ENCODE results near the gene TPRG1L.

Gene TPRG1L

DNA sequence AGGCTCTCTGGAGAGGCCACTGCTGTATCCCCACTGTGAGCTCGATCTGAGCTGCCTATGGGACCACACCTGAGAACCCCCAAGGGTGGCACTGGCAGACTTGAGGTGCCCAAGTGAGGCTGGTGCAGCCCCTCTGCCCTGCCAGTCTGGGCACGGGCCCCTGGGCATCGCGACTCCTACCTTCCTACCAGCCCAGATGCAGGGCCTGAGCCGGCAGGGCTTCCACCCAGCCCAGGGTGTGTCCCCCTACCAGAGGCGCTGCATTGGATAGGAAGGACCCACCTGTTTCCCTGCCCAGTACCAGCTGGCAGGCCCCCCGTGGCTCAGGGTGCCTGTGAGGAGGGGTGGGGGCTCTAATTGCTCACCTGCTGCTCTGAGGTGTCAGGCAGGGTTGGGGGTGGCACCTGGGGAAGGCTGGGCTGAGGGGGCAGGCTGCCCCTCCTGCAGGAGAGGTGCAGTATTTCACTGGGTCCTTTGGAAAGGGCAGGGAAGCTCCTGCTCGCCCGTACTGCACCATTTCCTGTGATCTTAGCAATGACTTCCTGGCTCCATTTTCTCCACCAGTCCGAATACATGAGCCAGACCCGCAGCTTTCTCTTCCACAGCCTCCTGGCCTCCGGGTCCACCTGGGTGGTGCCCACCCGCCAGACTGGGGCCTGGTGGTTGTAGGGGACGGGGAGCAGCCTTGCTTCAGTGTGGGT lies 39.3 kb downstream of the TPRG1L start:
- Mint-ChIP-seq H3K4me1 (ENCODE audit: low read depth) (no peaks in the 10 kb centered on the region), H3K36me3 (no peaks in the 10 kb centered on the region), H3K27ac (no peak overlapping the region), H3K4me3 (no peak overlapping the region), H3K27me3 (peaks cover 7% of the 10 kb centered on the region), H3K9me3 (ENCODE audit: low read depth) (no peaks in the 10 kb centered on the region)

- H3K4me1 Mint-ChIP-seq (ENCODE audit: low read depth): no peaks in the 10 kb centered on the region
- H3K4me3 Mint-ChIP-seq: no peak overlapping the region
- H3K27me3 Mint-ChIP-seq: peaks cover 7% of the 10 kb centered on the region
- no peak overlapping the region for H3K27ac Mint-ChIP-seq
- H3K9me3 Mint-ChIP-seq (ENCODE audit: low read depth): no peaks in the 10 kb centered on the region
- H3K36me3 Mint-ChIP-seq: no peaks in the 10 kb centered on the region
Measured at GRCh38 chr1:3664700-3665375, 40.0 kb downstream of the TPRG1L start.

- H3K4me3 Mint-ChIP-seq: no peak overlapping the region
Measured at GRCh38 chr1:3668148-3668547, 43.3 kb downstream of the TPRG1L start.

DNA sequence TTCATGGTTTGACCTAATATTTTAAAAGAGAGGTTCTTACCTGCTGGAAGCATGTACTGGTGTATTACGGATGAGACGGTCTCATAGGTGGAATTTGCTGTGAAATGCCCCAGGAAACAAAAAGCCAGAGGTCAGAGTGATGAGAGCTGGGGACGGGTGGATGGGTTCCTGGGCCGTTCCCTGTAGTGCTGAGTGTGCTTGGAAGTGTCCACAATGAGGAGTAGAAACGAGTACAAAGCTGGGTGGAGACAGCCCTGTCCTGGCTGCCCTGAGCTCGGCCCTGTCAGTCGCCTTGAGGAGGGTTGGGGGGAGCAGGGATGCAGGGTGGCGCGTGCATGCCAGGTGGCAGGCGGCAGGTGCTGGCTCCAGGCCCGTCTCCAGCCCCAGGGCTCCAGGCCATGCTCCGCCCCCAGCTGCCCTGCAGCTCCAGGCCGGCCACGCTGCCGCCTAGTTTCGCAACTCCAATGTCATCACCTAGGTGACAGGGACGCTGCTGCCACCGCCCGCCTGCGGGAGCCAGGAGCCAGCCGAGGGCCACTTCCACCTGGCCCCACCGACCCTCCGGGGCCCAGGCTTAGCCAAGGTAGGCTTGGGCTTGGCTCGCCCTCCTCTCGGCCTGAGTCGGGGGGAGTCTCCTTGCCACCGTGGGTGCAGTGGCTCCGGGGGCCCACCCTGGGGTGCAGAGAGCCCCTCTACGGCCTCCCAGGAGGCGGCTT lies 43.9 kb downstream of the TPRG1L start:
- Mint-ChIP-seq H3K4me1 (ENCODE audit: low read depth) (no peaks in the 10 kb centered on the region), H3K27ac (no peak overlapping the region), H3K36me3 (no peaks in the 10 kb centered on the region), H3K4me3 (no peak overlapping the region), H3K27me3 (peaks cover 5% of the 10 kb centered on the region), H3K9me3 (ENCODE audit: low read depth) (no peaks in the 10 kb centered on the region)

More at GRCh38 chr1:3668148-3668547, 43.3 kb downstream of the TPRG1L start:
- H3K27ac Mint-ChIP-seq: no peak overlapping the region
- no peaks in the 10 kb centered on the region for H3K4me1 Mint-ChIP-seq (ENCODE audit: low read depth)
- peaks cover 6% of the 10 kb centered on the region for H3K27me3 Mint-ChIP-seq
- no peaks in the 10 kb centered on the region for H3K9me3 Mint-ChIP-seq (ENCODE audit: low read depth)
- H3K36me3 Mint-ChIP-seq: no peaks in the 10 kb centered on the region

- peaks cover 5% of the 10 kb centered on the region for H3K27me3 Mint-ChIP-seq
- no peaks in the 10 kb centered on the region for H3K4me1 Mint-ChIP-seq (ENCODE audit: low read depth)
Measured at GRCh38 chr1:3669421-3669821, 44.6 kb downstream of the TPRG1L start.

GRCh38 chr1:3669971-3670431 lies 45.2 kb downstream of the TPRG1L start:
- H3K27ac Mint-ChIP-seq: no peak overlapping the region
- H3K27me3 Mint-ChIP-seq: peaks cover 5% of the 10 kb centered on the region
- H3K4me1 Mint-ChIP-seq (ENCODE audit: low read depth): no peaks in the 10 kb centered on the region
- H3K9me3 Mint-ChIP-seq (ENCODE audit: low read depth): no peaks in the 10 kb centered on the region
- no peak overlapping the region for H3K4me3 Mint-ChIP-seq
- no peaks in the 10 kb centered on the region for H3K36me3 Mint-ChIP-seq

More at GRCh38 chr1:3669421-3669821, 44.6 kb downstream of the TPRG1L start:
- Mint-ChIP-seq H3K27ac (no peak overlapping the region), H3K36me3 (no peaks in the 10 kb centered on the region), H3K9me3 (ENCODE audit: low read depth) (no peaks in the 10 kb centered on the region), H3K4me3 (no peak overlapping the region)

- H3K36me3 Mint-ChIP-seq: no peaks in the 10 kb centered on the region
- no peak overlapping the region for H3K27ac Mint-ChIP-seq
- no peak overlapping the region for H3K4me3 Mint-ChIP-seq
- no peaks in the 10 kb centered on the region for H3K4me1 Mint-ChIP-seq (ENCODE audit: low read depth)
- peaks cover 5% of the 10 kb centered on the region for H3K27me3 Mint-ChIP-seq
- no peaks in the 10 kb centered on the region for H3K9me3 Mint-ChIP-seq (ENCODE audit: low read depth)
Measured at GRCh38 chr1:3670823-3671265, 46.0 kb downstream of the TPRG1L start.

GRCh38 chr1:3671371-3672180 lies 46.8 kb downstream of the TPRG1L start:
- no peaks in the 10 kb centered on the region for H3K9me3 Mint-ChIP-seq (ENCODE audit: low read depth)
- no peak overlapping the region for H3K4me3 Mint-ChIP-seq
- H3K4me1 Mint-ChIP-seq (ENCODE audit: low read depth): no peaks in the 10 kb centered on the region
- H3K27me3 Mint-ChIP-seq: peaks cover 5% of the 10 kb centered on the region
- no peaks in the 10 kb centered on the region for H3K36me3 Mint-ChIP-seq
- no peak overlapping the region for H3K27ac Mint-ChIP-seq

DNA sequence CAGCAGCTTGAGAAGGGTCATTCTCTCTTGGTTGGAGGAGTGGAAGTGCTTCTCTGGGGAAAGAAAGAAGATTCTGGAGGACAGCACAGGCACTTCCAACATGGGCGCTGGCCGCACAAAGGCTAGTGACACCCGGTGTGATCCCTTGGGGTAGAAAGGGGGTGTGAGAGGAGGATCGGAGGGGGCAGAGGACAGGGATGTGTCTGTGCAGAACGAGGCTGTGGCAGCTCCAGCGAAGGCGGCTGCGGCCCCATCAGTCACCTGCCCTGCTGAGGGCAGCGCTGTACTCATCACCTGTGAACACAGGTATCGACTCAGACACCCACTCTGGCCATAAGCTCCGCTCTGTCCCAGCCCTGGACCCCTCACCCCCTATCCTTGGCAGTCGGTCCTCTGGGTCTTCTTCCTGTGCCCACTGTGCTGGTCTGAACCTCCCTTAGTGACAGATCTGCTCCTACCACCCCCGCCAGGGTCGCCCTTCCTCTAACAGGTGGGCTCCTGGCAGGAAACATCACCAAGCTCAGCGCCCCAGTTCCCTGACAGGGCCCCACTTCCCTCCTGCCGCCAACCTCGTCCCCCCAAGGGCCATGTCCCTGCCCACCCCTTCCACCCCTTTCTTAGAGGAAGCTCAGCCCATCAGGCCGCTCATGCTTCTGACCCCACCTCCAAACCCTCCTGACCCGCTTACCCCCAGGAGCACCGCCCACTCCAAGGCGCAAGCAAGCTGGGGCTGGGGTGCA lies 47.6 kb downstream of the TPRG1L start:
- H3K4me1 Mint-ChIP-seq (ENCODE audit: low read depth): no peaks in the 10 kb centered on the region
- no peaks in the 10 kb centered on the region for H3K36me3 Mint-ChIP-seq
- no peak overlapping the region for H3K4me3 Mint-ChIP-seq
- peaks cover 3% of the 10 kb centered on the region for H3K27me3 Mint-ChIP-seq
- H3K9me3 Mint-ChIP-seq (ENCODE audit: low read depth): no peaks in the 10 kb centered on the region
- no peak overlapping the region for H3K27ac Mint-ChIP-seq

- Mint-ChIP-seq H3K4me3 (no peak overlapping the region), H3K4me1 (ENCODE audit: low read depth) (peaks cover 2% of the 10 kb centered on the region), H3K36me3 (no peaks in the 10 kb centered on the region), H3K9me3 (ENCODE audit: low read depth) (no peaks in the 10 kb centered on the region), H3K27ac (no peak overlapping the region), H3K27me3 (peaks cover 3% of the 10 kb centered on the region)
Measured at GRCh38 chr1:3672971-3673361, 48.2 kb downstream of the TPRG1L start.

DNA sequence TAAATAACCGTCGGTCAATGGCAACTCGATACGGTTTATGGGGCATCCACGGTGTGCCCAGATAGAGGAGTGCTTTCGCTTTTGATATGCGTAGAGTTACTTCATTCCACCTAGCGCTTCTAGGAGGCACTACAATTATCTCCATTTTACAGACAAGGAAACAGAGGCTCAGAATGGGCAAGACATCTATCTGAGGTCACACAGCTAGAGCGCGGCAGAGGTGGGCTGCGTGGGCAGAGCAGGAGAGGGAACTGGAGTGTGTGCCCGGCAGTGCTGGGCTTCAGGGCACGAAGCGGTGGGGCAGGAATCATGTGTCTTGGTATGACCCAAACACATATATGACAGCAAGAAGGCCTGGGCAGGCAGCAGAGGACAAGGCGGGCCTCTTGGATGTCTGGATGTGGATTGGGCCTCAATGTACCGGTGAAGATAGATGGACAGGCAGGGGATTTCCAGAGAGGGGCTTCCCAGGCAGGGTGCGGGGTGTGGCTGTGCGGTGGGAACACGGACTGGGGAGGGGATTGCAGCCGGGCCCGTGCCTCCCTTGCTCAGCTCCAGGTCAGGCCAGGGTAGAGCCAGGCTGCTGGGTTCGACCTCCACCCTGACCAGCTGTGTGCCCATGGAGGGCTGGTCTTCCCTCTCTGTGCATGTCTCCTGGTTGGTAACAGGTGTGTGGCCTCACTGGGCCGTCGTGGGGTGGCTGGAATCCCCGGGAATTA lies 48.7 kb downstream of the TPRG1L start:
- no peak overlapping the region for H3K27ac Mint-ChIP-seq
- peaks cover under 1% of the 10 kb centered on the region for H3K27me3 Mint-ChIP-seq
- H3K4me3 Mint-ChIP-seq: no peak overlapping the region
- no peaks in the 10 kb centered on the region for H3K9me3 Mint-ChIP-seq (ENCODE audit: low read depth)
- peaks cover 4% of the 10 kb centered on the region for H3K4me1 Mint-ChIP-seq (ENCODE audit: low read depth)
- no peaks in the 10 kb centered on the region for H3K36me3 Mint-ChIP-seq

GRCh38 chr1:3674100-3675094 lies 49.6 kb downstream of the TPRG1L start:
- no peaks in the 10 kb centered on the region for H3K36me3 Mint-ChIP-seq
- H3K4me3 Mint-ChIP-seq: no peak overlapping the region
- peaks cover 8% of the 10 kb centered on the region for H3K4me1 Mint-ChIP-seq (ENCODE audit: low read depth)
- no peaks in the 10 kb centered on the region for H3K9me3 Mint-ChIP-seq (ENCODE audit: low read depth)
- no peak overlapping the region for H3K27ac Mint-ChIP-seq
- no peaks in the 10 kb centered on the region for H3K27me3 Mint-ChIP-seq

DNA sequence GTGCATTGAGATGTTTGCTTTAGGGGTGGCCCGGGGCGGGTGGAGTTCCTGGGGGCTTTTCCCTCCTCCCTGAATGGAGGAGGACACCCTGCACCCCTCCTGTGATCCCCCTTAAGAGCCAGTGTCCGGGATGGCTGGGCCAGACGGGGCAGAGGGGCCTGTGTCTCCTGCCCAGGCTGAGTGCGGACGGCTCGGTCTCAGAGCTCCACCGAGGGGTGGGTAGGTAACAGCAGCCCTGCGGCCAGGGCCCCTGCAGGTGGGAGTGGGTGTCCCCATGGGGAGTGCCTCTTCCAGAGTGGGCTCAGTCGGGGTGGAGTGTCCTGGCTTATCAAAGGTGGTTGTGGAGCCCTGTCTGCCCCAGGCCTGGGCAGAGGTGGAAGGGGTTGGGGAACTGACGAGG lies 50.6 kb downstream of the TPRG1L start:
- H3K27ac Mint-ChIP-seq: no peak overlapping the region
- no peaks in the 10 kb centered on the region for H3K36me3 Mint-ChIP-seq
- no peaks in the 10 kb centered on the region for H3K9me3 Mint-ChIP-seq (ENCODE audit: low read depth)
- no peak overlapping the region for H3K4me3 Mint-ChIP-seq
- H3K27me3 Mint-ChIP-seq: no peaks in the 10 kb centered on the region
- H3K4me1 Mint-ChIP-seq (ENCODE audit: low read depth): peaks cover 11% of the 10 kb centered on the region
